Measurements from ENCODE around the gene EHD4. TPM values are rescaled to one million over a fixed set of nuclear protein-coding genes. Genes with fewer than 3 reads are reported as not detected.

Gene EHD4
- total RNA-seq, 4 donors from 2014 or later = 30.5 to 88.6 (median 37.8) TPM

GRCh38 chr15:41966920-41967465 is 5.4 kb downstream of the EHD4 start:
- DNase-seq (ENCODE audit: low spot score) (no peak), ATAC-seq (ENCODE audit: low FRiP score) (no peak)
- no peak for TF ChIP-seq CTCF (IDR thresholded peaks at IDR 0.05)

- TF ChIP-seq CTCF (IDR thresholded peaks at IDR 0.05) = no peak
- ATAC-seq (ENCODE audit: low FRiP score) (no peak), DNase-seq (ENCODE audit: low spot score) (no peak)
Observed at GRCh38 chr15:41966414-41966812, 5.9 kb downstream of the EHD4 start.

- peak; percentile 14 for ATAC-seq (ENCODE audit: low FRiP score)
- DNase-seq (ENCODE audit: low spot score) = no peak
- TF ChIP-seq CTCF (IDR thresholded peaks at IDR 0.05) = no peak
Observed at GRCh38 chr15:41965441-41966413, 6.6 kb downstream of the EHD4 start.

- TF ChIP-seq CTCF (IDR thresholded peaks at IDR 0.05) = no peak
- no peak for ATAC-seq (ENCODE audit: low FRiP score)
- no peak for DNase-seq (ENCODE audit: low spot score)
Observed at GRCh38 chr15:41961595-41962202, 10.7 kb downstream of the EHD4 start.

GRCh38 chr15:41961001-41961518 is 11.3 kb downstream of the EHD4 start:
- no peak for DNase-seq (ENCODE audit: low spot score)
- no peak for ATAC-seq (ENCODE audit: low FRiP score)

GRCh38 chr15:41958002-41958420 is 14.3 kb downstream of the EHD4 start:
- ATAC-seq (ENCODE audit: low FRiP score) = no peak

More at GRCh38 chr15:41961001-41961518, 11.3 kb downstream of the EHD4 start:
- TF ChIP-seq CTCF (IDR thresholded peaks at IDR 0.05) = no peak

More at GRCh38 chr15:41958002-41958420, 14.3 kb downstream of the EHD4 start:
- no peak for TF ChIP-seq CTCF (IDR thresholded peaks at IDR 0.05)
- no peak for DNase-seq (ENCODE audit: low spot score)
